ENCODE data around the gene CLCN6.

GRCh38 chr1:11860587-11860986, 54.6 kb downstream of the CLCN6 start:
- TF ChIP-seq POLR2A (IDR thresholded peaks at IDR 0.05) (no peak), CTCF (IDR thresholded peaks at IDR 0.05) (no peak)
